Prostate gland (tissue), 2 donors: ENCODE results near the gene RRAD. TPM values are rescaled to one million over a fixed set of nuclear protein-coding genes. Genes with fewer than 3 reads are reported as not detected.
"Not testable (repeated sequence)": the region's sequence is repeated elsewhere in the genome, so short reads cannot be mapped to it uniquely, and the experiment has no call there.

ENCODE experiments used
- DNase-seq: peaks from one replicate; pipeline ENCODE4 v3.0.0-alpha.2; 2019; ENCODE audit warnings: low spot score
- H3K27ac ChIP-seq, 2 donors: fragments of 200-600 bp; sonication (generic); 2 replicates each; pipeline ENCODE4 v1.5.1; 2017 to 2019
- H3K27me3 ChIP-seq: fragments of 200-600 bp; sonication (generic); replicated peaks from 2 replicates; pipeline ENCODE4 v1.5.1; 2019; ENCODE audit not compliant: insufficient read depth
- H3K36me3 ChIP-seq, 2 donors: fragments of 200-600 bp; sonication (generic); 1 replicate in 1 of 2; 2 replicates in 1 of 2; pipeline versions ENCODE4 v1.5.1 to v1.8.1; 2017 to 2019
- H3K4me1 ChIP-seq: fragments of 200-600 bp; sonication (generic); replicated peaks from 2 replicates; pipeline ENCODE4 v1.5.1; 2019
- H3K4me3 ChIP-seq, 2 donors: fragments of 200-600 bp; sonication (generic); 2 replicates each; pipeline ENCODE4 v1.5.1; 2017 to 2019
- H3K9me3 ChIP-seq: fragments of 200-600 bp; sonication (generic); 2 replicates; pipeline ENCODE4 v1.5.1; 2017
- CTCF ChIP-seq, 4 experiments: fragments of 200-600 bp in 2 of 4; fragments of 450-650 bp in 2 of 4; sonication (generic) in 2 of 4; IDR thresholded peaks; 1 replicate in 3 of 4; 2 replicates in 1 of 4; pipeline ENCODE4 v1.5.1; 2016 to 2019; ENCODE audit warnings: antibody characterized with exemption in 4 of 4, mild to moderate bottlenecking in 2 of 4, moderate library complexity in 2 of 4
- POLR2A ChIP-seq: fragments of 450-650 bp; IDR thresholded peaks from one replicate; pipeline ENCODE4 v1.6.1; 2016; ENCODE audit warnings: antibody characterized with exemption, mild to moderate bottlenecking
- POLR2AphosphoS5 ChIP-seq: sonication (generic); formaldehyde crosslinking; IDR thresholded peaks from one replicate; pipeline ENCODE4 v1.6.1; 2017; ENCODE audit warnings: antibody characterized with exemption
- WGBS: methylation state at CpG from one replicate; pipeline ENCODE4 v1.1.5; 2018; 5-methylcytosine and 5-hydroxymethylcytosine counted together
- intact Hi-C: fragments of 100-400 bp; cut with DNase I; formaldehyde crosslinking; loops from one replicate; pipeline ENCODE4 v1.14.2; 2022
- total RNA-seq, 2 donors: library from RNA; depleted of rRNA; stranded (reverse); fragments of >200 nt; gene quantifications; one replicate each; pipeline ENCODE4 v1.1.0, GENCODE V29; 2016

Gene RRAD
- total RNA-seq, 2 donors from 2014 or later, result 17.0 to 37.0 TPM

- no peak for DNase-seq
- no peaks in the 10 kb centered on the region for H3K4me1 ChIP-seq
- H3K36me3 ChIP-seq, result no peaks in the 10 kb centered on the region
- intact Hi-C loops, result no loop called here
- H3K27me3 ChIP-seq, result no peaks in the 10 kb centered on the region
- WGBS, result 70% methylated on average over 16 of the region's 16 CpGs
- no peak within 1 kb of the TSS for H3K4me3 ChIP-seq
- H3K9me3 ChIP-seq, result no peaks in the 10 kb centered on the region
- H3K27ac ChIP-seq, result no peak within 1 kb of the TSS
- peak in 2 of 4 experiments; percentile 15 to 47 for TF ChIP-seq CTCF (IDR thresholded peaks at IDR 0.05)
- TF ChIP-seq POLR2AphosphoS5, result no peak
Measured at GRCh38 chr16:66961065-66961744, 35.9 kb upstream of the RRAD start, which contains the start of gene CES3. Gene CES3 (plus strand): TSS chr16:66961266. CDS start chr16:66961308, 42 bp downstream.

- 87% methylated on average over 1 of the region's 1 CpG for WGBS
- TF ChIP-seq POLR2A, result no peak
- no peak for TF ChIP-seq CTCF (IDR thresholded peaks at IDR 0.05)
- no peak for TF ChIP-seq POLR2AphosphoS5
- H3K27me3 ChIP-seq, result no peaks in the 10 kb centered on the region
- no peaks in the 10 kb centered on the region for H3K36me3 ChIP-seq
- H3K4me1 ChIP-seq, result no peaks in the 10 kb centered on the region
- DNase-seq, result no peak
- intact Hi-C loops, result no loop called here
- no peak overlapping the region for H3K27ac ChIP-seq
- H3K4me3 ChIP-seq, result no peak overlapping the region
- H3K9me3 ChIP-seq, result no peaks in the 10 kb centered on the region
Measured at GRCh38 chr16:66960270-66960669, 34.9 kb upstream of the RRAD start.

GRCh38 chr16:66959704-66960161 lies 34.4 kb upstream of the RRAD start:
- no peaks in the 10 kb centered on the region for H3K36me3 ChIP-seq
- DNase-seq, result no peak
- no peak for TF ChIP-seq POLR2A
- no peaks in the 10 kb centered on the region for H3K4me1 ChIP-seq
- no peaks in the 10 kb centered on the region for H3K27me3 ChIP-seq
- no peak overlapping the region for H3K4me3 ChIP-seq
- H3K9me3 ChIP-seq, result no peaks in the 10 kb centered on the region
- intact Hi-C loops, result no loop called here
- H3K27ac ChIP-seq, result no peak overlapping the region
- 40% methylated on average over 5 of the region's 5 CpGs for WGBS

GRCh38 chr16:66958857-66959703 lies 33.7 kb upstream of the RRAD start:
- H3K36me3 ChIP-seq, result no peaks in the 10 kb centered on the region
- no peaks in the 10 kb centered on the region for H3K27me3 ChIP-seq
- WGBS, result 77% methylated on average over 7 of the region's 7 CpGs
- TF ChIP-seq POLR2A (no peak), POLR2AphosphoS5 (no peak), CTCF (IDR thresholded peaks at IDR 0.05) (no peak)
- H3K9me3 ChIP-seq, result no peaks in the 10 kb centered on the region
- DNase-seq, result no peak
- H3K4me3 ChIP-seq, result no peak overlapping the region
- no peaks in the 10 kb centered on the region for H3K4me1 ChIP-seq
- intact Hi-C loops, result no loop called here
- no peak overlapping the region for H3K27ac ChIP-seq

GRCh38 chr16:66956154-66956457 lies 30.8 kb upstream of the RRAD start:
- DNase-seq, intact Hi-C loops: not testable (repeated sequence)

GRCh38 chr16:66955363-66956153 lies 30.2 kb upstream of the RRAD start:
- intact Hi-C loops, H3K9me3 ChIP-seq, H3K4me1 ChIP-seq, H3K27me3 ChIP-seq, H3K4me3 ChIP-seq, H3K36me3 ChIP-seq, DNase-seq, H3K27ac ChIP-seq: not testable (repeated sequence)
- WGBS, result 56% methylated on average over 17 of the region's 17 CpGs

More at GRCh38 chr16:66956154-66956457, 30.8 kb upstream of the RRAD start:
- H3K27me3 ChIP-seq, H3K27ac ChIP-seq, H3K4me3 ChIP-seq, H3K9me3 ChIP-seq, H3K36me3 ChIP-seq, H3K4me1 ChIP-seq: not testable (repeated sequence)
- 63% methylated on average over 1 of the region's 1 CpG for WGBS
